22Rv1 (cell line): ENCODE measurements around the gene CDK15.

Experiments used
- ZFX ChIP-seq: fragments of 450-650 bp; IDR thresholded peaks from 2 replicates; pipeline ENCODE4 v1.6.1; 2017; ENCODE audit warnings: antibody characterized with exemption, borderline replicate concordance
- TF ChIP-seq, protein P1 (sequence below): fragments of 450-650 bp; IDR thresholded peaks from 2 replicates; pipeline ENCODE4 v1.5.1; 2017; ENCODE audit warnings: mild to moderate bottlenecking

DNA sequence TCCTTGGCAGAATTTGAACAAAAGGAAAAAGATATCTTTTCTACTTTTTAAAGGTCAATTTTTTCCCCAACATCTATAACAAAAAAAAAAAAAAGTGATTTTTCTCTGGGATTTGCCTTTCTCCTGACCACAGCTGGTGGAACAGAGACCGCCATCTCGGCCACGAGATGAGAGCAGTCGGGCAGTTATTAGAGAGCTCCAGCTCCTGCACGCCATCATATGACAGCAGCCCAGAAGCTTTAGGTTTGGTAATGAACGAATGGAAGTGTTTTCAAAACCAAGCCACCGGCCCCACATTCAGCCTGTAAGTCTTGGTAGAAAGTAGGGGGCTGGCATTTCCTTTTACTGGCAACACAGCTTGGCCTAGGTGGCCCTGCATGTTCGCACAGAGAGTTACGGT lies 132.4 kb downstream of the CDK15 start:
- TF ChIP-seq, protein P1, sequence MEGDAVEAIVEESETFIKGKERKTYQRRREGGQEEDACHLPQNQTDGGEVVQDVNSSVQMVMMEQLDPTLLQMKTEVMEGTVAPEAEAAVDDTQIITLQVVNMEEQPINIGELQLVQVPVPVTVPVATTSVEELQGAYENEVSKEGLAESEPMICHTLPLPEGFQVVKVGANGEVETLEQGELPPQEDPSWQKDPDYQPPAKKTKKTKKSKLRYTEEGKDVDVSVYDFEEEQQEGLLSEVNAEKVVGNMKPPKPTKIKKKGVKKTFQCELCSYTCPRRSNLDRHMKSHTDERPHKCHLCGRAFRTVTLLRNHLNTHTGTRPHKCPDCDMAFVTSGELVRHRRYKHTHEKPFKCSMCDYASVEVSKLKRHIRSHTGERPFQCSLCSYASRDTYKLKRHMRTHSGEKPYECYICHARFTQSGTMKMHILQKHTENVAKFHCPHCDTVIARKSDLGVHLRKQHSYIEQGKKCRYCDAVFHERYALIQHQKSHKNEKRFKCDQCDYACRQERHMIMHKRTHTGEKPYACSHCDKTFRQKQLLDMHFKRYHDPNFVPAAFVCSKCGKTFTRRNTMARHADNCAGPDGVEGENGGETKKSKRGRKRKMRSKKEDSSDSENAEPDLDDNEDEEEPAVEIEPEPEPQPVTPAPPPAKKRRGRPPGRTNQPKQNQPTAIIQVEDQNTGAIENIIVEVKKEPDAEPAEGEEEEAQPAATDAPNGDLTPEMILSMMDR: no peak
- TF ChIP-seq ZFX: no peak
